Lower leg skin (tissue), 3 donors: ENCODE data around the gene GPC5.

ENCODE experiments used
- POLR2A ChIP-seq, 2 donors: fragments of 450-650 bp; IDR thresholded peaks; one replicate each; pipeline ENCODE4 v1.6.1; 2016 to 2017; ENCODE audit warnings: antibody characterized with exemption in 2 of 2, mild to moderate bottlenecking in 1 of 2, moderate library complexity in 1 of 2
- TF ChIP-seq, protein P1 (sequence below), 3 donors: fragments of 450-650 bp; IDR thresholded peaks; one replicate each; pipeline ENCODE4 v1.5.1; 2016; ENCODE audit warnings: antibody characterized with exemption in 3 of 3, mild to moderate bottlenecking in 3 of 3, moderate library complexity in 2 of 3

DNA sequence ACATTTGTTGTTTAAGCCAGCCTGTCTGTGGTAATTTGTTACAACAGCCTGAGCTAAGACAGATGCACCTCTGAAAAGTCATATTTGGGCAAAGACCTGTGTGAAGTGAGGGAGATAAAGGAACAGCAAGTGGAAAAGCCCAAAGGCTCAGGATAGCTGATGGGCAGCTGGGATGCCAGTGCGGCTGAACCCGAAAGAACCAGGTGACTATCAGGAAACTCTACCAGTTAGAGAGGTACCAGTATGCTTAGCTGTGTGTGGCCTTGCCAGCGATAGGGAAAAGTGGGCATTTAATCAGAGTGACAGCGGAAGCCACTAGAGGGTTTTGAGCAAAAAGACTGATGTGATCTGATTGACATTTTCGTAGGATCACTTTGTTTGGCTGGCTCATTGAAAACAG is 1063.4 kb downstream of the GPC5 start:
- no peak for TF ChIP-seq POLR2A (IDR thresholded peaks at IDR 0.05)
- TF ChIP-seq, protein P1, sequence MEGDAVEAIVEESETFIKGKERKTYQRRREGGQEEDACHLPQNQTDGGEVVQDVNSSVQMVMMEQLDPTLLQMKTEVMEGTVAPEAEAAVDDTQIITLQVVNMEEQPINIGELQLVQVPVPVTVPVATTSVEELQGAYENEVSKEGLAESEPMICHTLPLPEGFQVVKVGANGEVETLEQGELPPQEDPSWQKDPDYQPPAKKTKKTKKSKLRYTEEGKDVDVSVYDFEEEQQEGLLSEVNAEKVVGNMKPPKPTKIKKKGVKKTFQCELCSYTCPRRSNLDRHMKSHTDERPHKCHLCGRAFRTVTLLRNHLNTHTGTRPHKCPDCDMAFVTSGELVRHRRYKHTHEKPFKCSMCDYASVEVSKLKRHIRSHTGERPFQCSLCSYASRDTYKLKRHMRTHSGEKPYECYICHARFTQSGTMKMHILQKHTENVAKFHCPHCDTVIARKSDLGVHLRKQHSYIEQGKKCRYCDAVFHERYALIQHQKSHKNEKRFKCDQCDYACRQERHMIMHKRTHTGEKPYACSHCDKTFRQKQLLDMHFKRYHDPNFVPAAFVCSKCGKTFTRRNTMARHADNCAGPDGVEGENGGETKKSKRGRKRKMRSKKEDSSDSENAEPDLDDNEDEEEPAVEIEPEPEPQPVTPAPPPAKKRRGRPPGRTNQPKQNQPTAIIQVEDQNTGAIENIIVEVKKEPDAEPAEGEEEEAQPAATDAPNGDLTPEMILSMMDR (IDR thresholded peaks at IDR 0.05), result no peak
